Psoas muscle (tissue), 8 donors: ENCODE measurements around the gene HERC3. TPM values are rescaled to one million over a fixed set of nuclear protein-coding genes. Genes with fewer than 3 reads are reported as not detected.

Experiments used
- ATAC-seq, 4 donors: fragments of 200-7000 bp; cut with Tn5 transposase; one replicate each; pipeline ENCODE4 v1.9.1; 2020; ENCODE audit warnings: moderate library complexity in 3 of 4, mild to moderate bottlenecking in 2 of 4
- DNase-seq, 2 donors: peaks; one replicate each; pipeline ENCODE4 v3.0.0-alpha.2; 2020
- H3K27ac ChIP-seq: fragments of 200-600 bp; one replicate; pipeline ENCODE4 v1.8.0; 2022
- H3K27me3 ChIP-seq, 3 donors: fragments of 200-600 bp in 1 of 3; one replicate each; pipeline versions ENCODE4 v1.6.1 to v1.8.0; 2013 to 2022; ENCODE audit warnings: low read length in 2 of 3, mild to moderate bottlenecking in 2 of 3, moderate library complexity in 1 of 3; ENCODE audit not compliant: insufficient read depth in 3 of 3
- H3K36me3 ChIP-seq, 2 donors: fragments of 200-600 bp in 1 of 2; one replicate each; pipeline versions ENCODE4 v1.6.1 to v1.8.0; 2013 to 2022; ENCODE audit warnings: low read depth in 1 of 2, mild to moderate bottlenecking in 1 of 2, moderate library complexity in 1 of 2; ENCODE audit not compliant: insufficient read depth in 1 of 2
- H3K4me1 ChIP-seq: fragments of 200-600 bp; one replicate; pipeline ENCODE4 v1.8.0; 2022
- H3K4me3 ChIP-seq: fragments of 200-600 bp; one replicate; pipeline ENCODE4 v1.8.0; 2022; ENCODE audit warnings: mild to moderate bottlenecking
- H3K9me3 ChIP-seq: fragments of 200-600 bp; one replicate; pipeline ENCODE4 v1.8.0; 2022
- CTCF ChIP-seq: fragments of 200-600 bp; IDR thresholded peaks from one replicate; pipeline ENCODE4 v1.8.0; 2022; ENCODE audit warnings: antibody characterized with exemption
- WGBS, 3 donors: extraction: QIAGEN DNeasy Blood & Tissue Kit; methylation state at CpG; one replicate each; pipeline versions ENCODE4 v1.1.6 to v1.1.7; 2013; 5-methylcytosine and 5-hydroxymethylcytosine counted together
- intact Hi-C, 2 donors: fragments of 100-400 bp; cut with DNase I; formaldehyde crosslinking; loops; one replicate each; pipeline versions ENCODE4 v1.11.0 to v1.14.2; 2022
- polyA plus RNA-seq, 3 donors: library from polyadenylated mRNA; stranded (reverse); fragments of 200-250 nt; gene quantifications; one replicate each; pipeline ENCODE4 v1.2.3, GENCODE V29; 2013
- total RNA-seq, 4 donors: library from RNA; stranded (reverse); fragmentation: NEBNext Ultra II Directional in 2 of 4; extraction: Animal tissue kit (Norgen Biotek cat#: 25700) in 2 of 4; gene quantifications; one replicate each; pipeline versions ENCODE4 v1.2.1 to v1.2.4, GENCODE V29; 2021 to 2023
- donor health status: healthy with polysubstance abuse.
- donor health status: DM: no; HTN: no; CAD: no; lungs with moderate emphysema.
- donor health status: Bipolar disorder and iron deficiency.
- donor health status: healthy.
- donor health status: DM: yes; HTN: yes; CAD: no.
- donor health status: DM: no; HTN: no; CAD: no.
- donor health status: DM: no; HTN: no; CAD: no.
- donor health status: DM: yes; HTN: yes; CAD: no.

The HERC3 gene
- total and polyA plus RNA-seq, 7 donors, result 9.5 to 35.8 (median 20.4) TPM

- intact Hi-C loops, result no loop called here
These were observed 8.4 kb upstream of the HERC3 start for GRCh38 chr4:88583631-88584470.

GRCh38 chr4:88584471-88584900 lies 7.8 kb upstream of the HERC3 start:
- no peak for DNase-seq
- ATAC-seq, result no peak
- H3K27me3 ChIP-seq, result no peaks in the 10 kb centered on the region
- no peaks in the 10 kb centered on the region for H3K36me3 ChIP-seq
- peaks cover 14% of the 10 kb centered on the region for H3K4me1 ChIP-seq
- no peak for TF ChIP-seq CTCF
- intact Hi-C loops, result no loop called here
- no peaks in the 10 kb centered on the region for H3K9me3 ChIP-seq
- WGBS, 3 donors, result 72 to 84% (median 82%) methylated on average over 2 of the region's 2 CpGs
- H3K27ac ChIP-seq, result no peak overlapping the region
- no peak overlapping the region for H3K4me3 ChIP-seq

More at GRCh38 chr4:88583631-88584470, 8.4 kb upstream of the HERC3 start:
- ATAC-seq, result peak in 3 of 4 donors; percentile 49 to 83 (median 60)
- Histone ChIP-seq H3K36me3 (no peaks in the 10 kb centered on the region), H3K4me3 (no peak overlapping the region), H3K4me1 (peaks cover 14% of the 10 kb centered on the region), H3K27ac (peak overlapping the region; percentile 10), H3K9me3 (no peaks in the 10 kb centered on the region), H3K27me3 (no peaks in the 10 kb centered on the region)
- no peak for TF ChIP-seq CTCF
- no peak for DNase-seq
- 73 to 85% (median 76%) methylated on average over 3 of the region's 3 CpGs for WGBS, 3 donors

GRCh38 chr4:88585917-88586316 lies 6.4 kb upstream of the HERC3 start:
- Histone ChIP-seq H3K4me1 (peaks cover 15% of the 10 kb centered on the region), H3K36me3 (no peaks in the 10 kb centered on the region), H3K27ac (no peak overlapping the region), H3K4me3 (no peak overlapping the region), H3K27me3 (no peaks in the 10 kb centered on the region), H3K9me3 (no peaks in the 10 kb centered on the region)
- no peak for DNase-seq
- WGBS, 3 donors, result 89 to 93% (median 93%) methylated on average over 3 of the region's 3 CpGs
- no peak for ATAC-seq
- no peak for TF ChIP-seq CTCF
- intact Hi-C loops, result loop anchor here in 1 of 2 donors (5.0 kb wide), 1 partner anchor 36 kb away; no protein-coding TSS in a partner anchor

DNA sequence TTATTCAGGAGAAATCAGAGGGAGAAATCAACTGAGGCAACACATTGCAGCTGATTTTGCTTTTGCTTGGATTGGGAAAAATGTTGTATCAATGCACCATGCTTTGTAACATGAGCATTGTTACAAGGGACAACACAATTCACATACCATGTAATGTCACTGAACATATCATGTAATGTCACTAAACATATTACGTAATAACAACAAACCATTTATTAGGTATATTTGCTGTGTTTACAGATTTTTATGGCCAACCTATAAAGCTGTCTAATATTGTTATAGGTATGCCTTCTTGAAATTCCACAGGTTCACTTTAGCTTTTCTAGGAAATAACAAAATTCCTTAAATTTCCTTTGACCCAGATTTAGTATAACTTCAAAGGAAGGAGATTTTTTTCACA lies 5.0 kb upstream of the HERC3 start:
- H3K36me3 ChIP-seq, result no peaks in the 10 kb centered on the region
- no peak overlapping the region for H3K27ac ChIP-seq
- H3K4me1 ChIP-seq, result peaks cover 21% of the 10 kb centered on the region
- ATAC-seq, result no peak
- intact Hi-C loops, result loop anchor here in 1 of 2 donors (5.0 kb wide), 1 partner anchor 35 kb away; no protein-coding TSS in a partner anchor
- no peak for TF ChIP-seq CTCF
- no peaks in the 10 kb centered on the region for H3K27me3 ChIP-seq
- WGBS, 3 donors, result 84 to 95% (median 93%) methylated on average over 1 of the region's 1 CpG
- no peaks in the 10 kb centered on the region for H3K9me3 ChIP-seq
- H3K4me3 ChIP-seq, result no peak overlapping the region
- no peak for DNase-seq
